ENCODE data around the gene C20orf202. TPM values are rescaled to one million over a fixed set of nuclear protein-coding genes. Genes with fewer than 3 reads are reported as not detected.

The C20orf202 gene
- total RNA-seq: not detected
- 0.14 TPM for polyA plus RNA-seq (2013, experiment 1 of 2)
- polyA plus RNA-seq (2013, experiment 2 of 2): not detected
- long read RNA-seq, experiment 1: 0 reads
- long read RNA-seq, experiment 2: 0 reads
- long read RNA-seq, experiment 3: 0 reads
- long read RNA-seq, experiment 4: 0 reads

DNA sequence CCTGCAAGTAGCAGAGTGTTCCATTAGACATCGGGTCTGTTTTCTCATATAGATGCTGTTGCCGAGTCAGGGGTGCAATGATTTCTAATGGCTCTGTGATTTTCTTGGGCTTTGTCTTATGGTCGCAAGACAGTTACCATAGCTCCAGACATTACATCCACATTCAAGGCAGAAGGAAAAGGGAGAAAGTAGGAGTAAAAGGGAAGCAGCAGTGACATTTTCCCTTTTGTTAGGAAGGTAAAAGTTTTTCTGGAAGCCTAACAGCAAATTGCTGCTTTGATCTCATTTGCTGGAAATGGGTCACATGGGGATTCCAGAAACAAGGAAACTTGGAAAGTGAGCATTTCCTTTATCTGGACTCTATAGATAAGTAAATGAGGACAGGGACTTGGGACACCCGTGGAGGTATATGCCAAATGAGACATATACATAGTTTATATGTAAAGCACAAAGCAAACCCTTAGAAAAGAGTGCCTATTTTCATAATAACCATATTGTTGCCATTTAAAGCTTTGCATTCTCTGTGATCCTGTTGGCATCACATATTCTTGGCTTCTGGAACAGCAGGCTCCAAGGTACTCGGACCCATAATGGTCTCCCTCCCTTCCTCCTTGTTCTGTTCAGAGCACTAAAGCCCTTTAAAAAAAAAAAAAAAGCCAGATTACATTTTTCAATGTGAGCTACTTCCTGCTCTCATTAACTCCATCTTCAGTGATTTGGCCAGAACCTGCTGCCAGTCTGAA is at the start of gene C20orf202:
Gene C20orf202, plus strand, starts transcription at position 693 of the 743 bp plus-strand sequence. CDS start 132 bp downstream, outside the sequence.
- 78 to 91% methylated on average over 1 to 3 of the region's 5 CpGs for WGBS, 2 experiments (ENCODE audit: insufficient coverage in 1 of 2, insufficient read length in 1 of 2)
- no peak for TF ChIP-seq CTCF (conservative IDR thresholded peaks at IDR 0.05)
- Histone ChIP-seq H3K27ac (ENCODE audit: low read depth, low read length) (no peak within 1 kb of the TSS), H3K27me3 (ENCODE audit: control insufficient read depth, insufficient read depth, low read length, poor library complexity, severe bottlenecking) (peaks cover 17% of the 10 kb centered on the region), H3K9ac (ENCODE audit: extremely low read depth, low read length, poor library complexity, severe bottlenecking) (no peak within 1 kb of the TSS), H3K4me1 (ENCODE audit: control insufficient read depth, insufficient read depth, low read length) (no peaks in the 10 kb centered on the region), H3K9me3 (ENCODE audit: control insufficient read depth, low read length) (no peaks in the 10 kb centered on the region), H3K36me3 (ENCODE audit: control insufficient read depth, insufficient read depth, low read length) (no peaks in the 10 kb centered on the region), H3K4me3 (ENCODE audit: low read length) (no peak within 1 kb of the TSS)
- H3K9me3 Mint-ChIP-seq: no peaks in the 10 kb centered on the region
- H3K4me3 Mint-ChIP-seq: no peak within 1 kb of the TSS
- no peak for DNase-seq
- H3K27ac Mint-ChIP-seq: no peak within 1 kb of the TSS
- no peaks in the 10 kb centered on the region for H3K4me1 Mint-ChIP-seq
- peaks cover 20% of the 10 kb centered on the region for H3K27me3 Mint-ChIP-seq (ENCODE audit: insufficient read depth)
- H3K36me3 Mint-ChIP-seq (ENCODE audit: low read depth): no peaks in the 10 kb centered on the region

- Histone ChIP-seq H3K9me3 (ENCODE audit: control insufficient read depth, low read length) (peaks cover 6% of the 10 kb centered on the region), H3K4me3 (ENCODE audit: low read length) (no peak overlapping the region), H3K36me3 (ENCODE audit: control insufficient read depth, insufficient read depth, low read length) (peaks cover 31% of the 10 kb centered on the region), H3K9ac (ENCODE audit: extremely low read depth, low read length, poor library complexity, severe bottlenecking) (no peak overlapping the region), H3K27me3 (ENCODE audit: control insufficient read depth, insufficient read depth, low read length, poor library complexity, severe bottlenecking) (no peaks in the 10 kb centered on the region), H3K4me1 (ENCODE audit: control insufficient read depth, insufficient read depth, low read length) (peaks cover 8% of the 10 kb centered on the region), H3K27ac (ENCODE audit: low read depth, low read length) (no peak overlapping the region)
- H3K27me3 Mint-ChIP-seq (ENCODE audit: insufficient read depth): no peaks in the 10 kb centered on the region
- H3K36me3 Mint-ChIP-seq (ENCODE audit: low read depth): peaks cover 46% of the 10 kb centered on the region
- no peak for TF ChIP-seq CTCF (conservative IDR thresholded peaks at IDR 0.05)
- H3K4me3 Mint-ChIP-seq: no peak overlapping the region
- no peak overlapping the region for H3K27ac Mint-ChIP-seq
- H3K9me3 Mint-ChIP-seq: no peaks in the 10 kb centered on the region
- no peak for DNase-seq
- peaks cover 4% of the 10 kb centered on the region for H3K4me1 Mint-ChIP-seq
Observed at GRCh38 chr20:1154226-1154625, 49.0 kb upstream of the C20orf202 start.

DNA sequence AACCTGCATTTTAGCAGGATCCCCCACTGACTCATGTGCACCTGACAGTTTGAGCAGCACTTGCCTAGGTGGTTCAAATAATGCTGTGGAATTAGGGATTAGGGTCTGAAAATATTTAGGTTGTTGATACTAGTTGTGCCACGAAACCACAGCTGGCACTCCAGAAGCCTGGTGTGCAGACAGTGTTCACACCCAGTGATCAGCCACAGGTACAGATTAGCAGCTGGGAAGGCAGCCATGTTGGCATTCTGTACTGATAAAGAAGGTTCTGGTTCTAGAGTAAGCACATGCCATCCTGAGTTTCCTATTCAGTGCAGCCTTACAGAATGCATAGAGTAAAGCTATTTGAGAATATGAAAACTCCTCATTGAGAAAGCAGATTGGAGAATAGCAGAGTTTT is 48.6 kb upstream of the C20orf202 start:
- no peak for TF ChIP-seq CTCF (conservative IDR thresholded peaks at IDR 0.05)
- peaks cover 26% of the 10 kb centered on the region for H3K36me3 ChIP-seq (ENCODE audit: control insufficient read depth, insufficient read depth, low read length)
- Mint-ChIP-seq H3K36me3 (ENCODE audit: low read depth) (peaks cover 43% of the 10 kb centered on the region), H3K27me3 (ENCODE audit: insufficient read depth) (no peaks in the 10 kb centered on the region), H3K27ac (no peak overlapping the region), H3K4me3 (no peak overlapping the region), H3K4me1 (peaks cover 4% of the 10 kb centered on the region), H3K9me3 (no peaks in the 10 kb centered on the region)
- DNase-seq: no peak
- no peak overlapping the region for H3K4me3 ChIP-seq (ENCODE audit: low read length)
- peaks cover 8% of the 10 kb centered on the region for H3K4me1 ChIP-seq (ENCODE audit: control insufficient read depth, insufficient read depth, low read length)
- no peaks in the 10 kb centered on the region for H3K27me3 ChIP-seq (ENCODE audit: control insufficient read depth, insufficient read depth, low read length, poor library complexity, severe bottlenecking)
- WGBS, 2 experiments (ENCODE audit: insufficient coverage in 1 of 2, insufficient read length in 1 of 2): 82 to 92% methylated on average over 1 of the region's 1 CpG
- H3K27ac ChIP-seq (ENCODE audit: low read depth, low read length): no peak overlapping the region
- peaks cover 6% of the 10 kb centered on the region for H3K9me3 ChIP-seq (ENCODE audit: control insufficient read depth, low read length)
- no peak overlapping the region for H3K9ac ChIP-seq (ENCODE audit: extremely low read depth, low read length, poor library complexity, severe bottlenecking)

Measured in endodermal cell (in vitro differentiated cells).